NCI-H524 treated with DMSO at 0.1 percent for 48 hours (cell line): ENCODE data around the gene JAGN1.
A peak's percentile ranks its signal among the peaks of the same experiment; 100 is the strongest.
"Not testable (repeated sequence)": the region's sequence is repeated elsewhere in the genome, so short reads cannot be mapped to it uniquely, and the experiment has no call there.

Experiments used
- DNase-seq: peaks from one replicate; lab custom pipeline; 2025; lab: John Stamatoyannopoulos, UW

JAGN1 gene

DNA sequence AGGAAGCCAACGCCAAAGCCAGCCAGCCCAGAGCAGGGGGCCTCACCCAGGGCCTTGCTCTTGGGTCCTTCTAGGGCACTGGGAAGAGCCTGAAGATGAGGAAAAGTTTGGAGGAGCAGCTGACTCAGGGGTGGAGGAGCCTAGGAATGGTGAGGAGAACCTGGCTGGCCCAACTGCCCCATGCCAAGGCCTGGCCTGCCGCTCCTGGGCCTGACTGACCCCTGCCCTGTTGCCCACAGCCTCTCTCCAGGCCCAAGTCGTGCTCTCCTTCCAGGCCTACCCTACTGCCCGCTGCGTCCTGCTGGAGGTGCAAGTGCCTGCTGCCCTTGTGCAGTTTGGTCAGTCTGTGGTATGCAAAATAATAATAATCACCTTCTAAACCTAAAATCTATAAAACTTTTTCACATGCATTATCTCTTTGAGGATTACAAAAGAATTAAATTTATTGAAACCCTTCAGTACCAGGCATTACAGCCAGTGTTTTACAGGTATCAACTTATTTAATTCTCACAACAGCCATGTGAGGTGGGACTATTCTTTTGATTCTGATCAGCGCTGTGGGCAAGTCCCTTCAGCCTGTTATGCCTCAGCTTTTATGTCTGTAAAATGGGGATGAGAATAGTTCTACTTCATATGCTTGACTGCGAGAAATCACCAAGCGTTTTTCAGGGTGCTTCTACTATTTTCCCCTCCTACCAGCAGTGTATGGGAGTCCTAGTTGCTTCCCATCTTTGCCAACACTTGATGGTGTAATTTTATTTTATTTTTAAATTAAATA lies 28.0 kb downstream of the JAGN1 start:
- no peak for DNase-seq

DNA sequence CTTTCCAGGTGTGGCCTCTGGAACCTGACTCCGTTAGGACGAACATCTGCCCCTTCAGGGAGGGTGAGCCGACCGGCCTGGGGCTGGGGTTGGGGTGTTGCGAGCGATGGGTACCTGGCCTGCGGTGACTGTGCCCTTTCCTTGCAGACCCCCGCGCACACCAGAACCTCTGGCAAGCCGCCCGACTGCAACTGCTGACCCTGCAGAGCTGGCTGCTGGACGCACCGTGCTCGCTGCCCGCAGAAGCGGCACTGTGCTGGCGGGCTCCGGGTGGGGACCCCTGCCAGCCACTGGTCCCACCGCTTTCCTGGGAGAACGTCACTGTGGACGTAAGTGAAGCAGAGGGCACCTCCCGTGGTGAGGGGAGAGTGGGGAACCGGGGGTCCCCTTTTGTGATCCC lies 37.7 kb downstream of the JAGN1 start:
- no peak for DNase-seq

DNA sequence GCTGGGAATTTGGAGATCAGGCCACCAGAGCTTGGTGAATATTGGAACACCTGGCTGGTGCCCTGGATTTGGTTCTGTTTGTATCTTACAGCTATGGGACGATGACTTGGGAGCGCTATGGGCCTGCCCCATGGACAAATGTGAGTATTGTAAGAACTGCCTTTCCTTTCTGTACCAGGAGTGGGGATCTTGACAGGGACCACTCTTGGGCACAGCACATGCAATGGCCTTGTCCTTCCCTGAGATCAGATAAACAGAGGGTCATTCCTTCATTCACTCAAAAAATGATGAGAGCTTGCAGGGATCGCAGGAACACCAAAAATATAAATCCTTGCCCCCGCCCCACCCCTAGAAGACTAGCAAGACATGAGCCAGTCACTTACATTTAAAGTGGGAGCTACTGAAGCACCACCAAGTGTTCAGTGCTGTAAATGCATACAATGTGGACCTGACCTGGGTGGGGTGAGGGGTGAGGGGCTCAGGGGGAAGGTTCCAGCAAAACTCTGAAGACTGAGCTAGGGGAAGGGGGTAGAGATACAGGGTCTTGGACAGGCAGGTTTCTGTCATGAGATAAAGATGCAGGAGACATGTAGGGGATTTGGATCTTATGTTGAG lies 40.5 kb downstream of the JAGN1 start:
- no peak for DNase-seq

DNA sequence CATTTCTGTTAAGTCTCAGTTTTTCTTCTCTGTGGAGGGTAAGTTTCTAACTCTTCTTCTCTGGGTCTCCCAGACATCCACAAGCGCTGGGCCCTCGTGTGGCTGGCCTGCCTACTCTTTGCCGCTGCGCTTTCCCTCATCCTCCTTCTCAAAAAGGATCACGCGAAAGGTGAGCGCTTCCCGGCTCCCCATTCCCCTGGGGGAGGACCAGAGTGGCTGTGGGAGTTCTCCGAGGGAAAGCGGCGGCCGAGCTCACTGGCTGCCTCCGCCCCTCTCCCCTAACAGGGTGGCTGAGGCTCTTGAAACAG lies 42.1 kb downstream of the JAGN1 start:
- DNase-seq = no peak

DNA sequence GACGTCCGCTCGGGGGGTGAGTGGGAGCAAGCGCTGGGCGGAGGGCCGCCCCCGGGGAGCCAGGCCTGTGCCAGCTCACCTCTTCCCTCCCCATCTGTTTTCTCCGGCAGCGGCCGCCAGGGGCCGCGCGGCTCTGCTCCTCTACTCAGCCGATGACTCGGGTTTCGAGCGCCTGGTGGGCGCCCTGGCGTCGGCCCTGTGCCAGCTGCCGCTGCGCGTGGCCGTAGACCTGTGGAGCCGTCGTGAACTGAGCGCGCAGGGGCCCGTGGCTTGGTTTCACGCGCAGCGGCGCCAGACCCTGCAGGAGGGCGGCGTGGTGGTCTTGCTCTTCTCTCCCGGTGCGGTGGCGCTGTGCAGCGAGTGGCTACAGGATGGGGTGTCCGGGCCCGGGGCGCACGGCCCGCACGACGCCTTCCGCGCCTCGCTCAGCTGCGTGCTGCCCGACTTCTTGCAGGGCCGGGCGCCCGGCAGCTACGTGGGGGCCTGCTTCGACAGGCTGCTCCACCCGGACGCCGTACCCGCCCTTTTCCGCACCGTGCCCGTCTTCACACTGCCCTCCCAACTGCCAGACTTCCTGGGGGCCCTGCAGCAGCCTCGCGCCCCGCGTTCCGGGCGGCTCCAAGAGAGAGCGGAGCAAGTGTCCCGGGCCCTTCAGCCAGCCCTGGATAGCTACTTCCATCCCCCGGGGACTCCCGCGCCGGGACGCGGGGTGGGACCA lies 42.6 kb downstream of the JAGN1 start:
- DNase-seq = peak; percentile 24

DNA sequence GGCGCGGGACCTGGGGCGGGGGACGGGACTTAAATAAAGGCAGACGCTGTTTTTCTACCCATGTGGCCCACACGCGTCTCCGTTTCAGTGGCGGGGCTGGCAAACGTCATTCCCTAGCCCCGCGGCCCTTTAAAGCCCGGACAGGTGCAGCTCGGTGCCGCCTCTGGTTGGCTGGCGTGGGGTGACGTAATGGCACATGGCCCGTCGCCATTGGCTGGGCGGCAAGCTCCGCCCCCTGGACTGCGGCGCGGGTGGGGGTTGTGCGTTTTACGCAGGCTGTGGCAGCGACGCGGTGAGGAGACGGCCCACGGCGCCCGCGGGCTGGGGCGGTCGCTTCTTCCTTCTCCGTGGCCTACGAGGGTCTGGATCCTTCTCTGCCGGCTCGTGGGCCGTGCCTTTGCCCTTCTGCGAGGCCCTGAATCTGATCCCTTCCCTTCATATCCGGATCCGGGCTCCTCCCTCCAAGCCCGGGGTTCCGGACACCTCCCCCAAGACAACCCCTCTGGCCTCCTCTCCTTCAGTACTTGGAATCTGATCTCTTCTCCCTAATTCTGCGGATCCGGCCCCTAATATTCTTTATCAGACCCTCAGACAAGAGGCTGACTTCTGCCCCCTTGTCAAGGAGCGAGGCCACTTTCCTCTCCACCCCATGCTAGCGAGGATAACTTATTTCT lies 43.3 kb downstream of the JAGN1 start, which contains the start of gene CRELD1:
Gene CRELD1, plus strand, starts transcription at position 274 of the 674 bp plus-strand sequence. CDS start 605 bp downstream, outside the sequence.
- DNase-seq = no peak

DNA sequence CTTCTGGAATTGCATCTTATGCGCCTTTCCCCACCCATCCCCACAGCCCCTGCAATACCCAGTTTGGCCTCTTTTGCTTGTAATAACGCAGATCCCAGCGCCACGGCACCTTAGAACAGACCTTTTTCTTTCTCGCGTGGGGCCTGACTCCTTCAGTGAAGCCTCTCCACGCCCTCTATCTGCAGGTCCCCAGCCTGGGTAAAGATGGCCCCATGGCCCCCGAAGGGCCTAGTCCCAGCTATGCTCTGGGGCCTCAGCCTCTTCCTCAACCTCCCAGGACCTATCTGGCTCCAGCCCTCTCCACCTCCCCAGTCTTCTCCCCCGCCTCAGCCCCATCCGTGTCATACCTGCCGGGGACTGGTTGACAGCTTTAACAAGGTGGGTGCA lies 43.8 kb downstream of the JAGN1 start:
- DNase-seq = no peak

DNA sequence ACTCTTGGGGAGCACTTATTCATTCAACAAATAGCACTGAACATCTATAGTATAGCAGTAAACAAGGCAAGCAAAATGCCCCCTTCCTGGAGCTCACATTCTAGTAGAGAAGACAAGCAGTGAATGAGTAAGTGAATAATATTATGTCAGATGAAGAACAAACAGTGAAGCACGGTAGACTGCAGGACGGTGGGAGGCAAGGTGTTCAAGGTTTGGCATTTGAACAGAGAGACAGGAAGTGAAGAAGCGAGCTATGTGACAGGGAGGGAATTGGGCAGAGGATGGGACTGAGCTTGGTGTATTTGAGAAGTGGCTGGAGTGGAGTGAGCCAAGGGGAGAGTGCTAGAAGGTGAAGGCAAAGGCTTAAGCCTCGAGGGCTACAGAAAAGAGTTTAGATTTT lies 44.6 kb downstream of the JAGN1 start:
- DNase-seq = no peak

DNA sequence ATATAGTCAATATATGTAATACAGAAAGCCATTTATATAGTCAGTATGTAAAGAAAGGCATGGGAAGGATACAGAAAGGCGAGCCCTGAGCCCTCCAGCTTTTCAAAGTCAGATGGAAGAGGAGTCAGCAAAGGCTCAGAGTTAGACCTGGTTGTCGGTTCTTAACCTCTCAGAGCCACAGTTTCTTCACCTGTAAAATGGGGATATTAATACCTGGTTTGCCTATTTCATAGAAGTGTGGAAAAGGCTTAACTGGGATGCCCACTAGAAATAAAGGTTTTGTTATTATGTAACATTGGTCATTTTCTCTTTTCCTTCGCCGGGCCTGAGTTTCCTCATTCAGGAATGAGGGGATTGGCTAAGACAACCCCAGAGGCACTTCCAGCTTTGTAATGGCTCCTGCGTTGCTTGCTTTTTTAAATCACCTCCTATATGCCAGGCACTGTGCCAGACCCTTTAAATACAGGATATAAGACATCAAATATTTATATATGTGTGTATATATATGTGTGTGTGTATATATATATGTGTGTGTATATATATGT lies 45.6 kb downstream of the JAGN1 start:
- DNase-seq = no peak

DNA sequence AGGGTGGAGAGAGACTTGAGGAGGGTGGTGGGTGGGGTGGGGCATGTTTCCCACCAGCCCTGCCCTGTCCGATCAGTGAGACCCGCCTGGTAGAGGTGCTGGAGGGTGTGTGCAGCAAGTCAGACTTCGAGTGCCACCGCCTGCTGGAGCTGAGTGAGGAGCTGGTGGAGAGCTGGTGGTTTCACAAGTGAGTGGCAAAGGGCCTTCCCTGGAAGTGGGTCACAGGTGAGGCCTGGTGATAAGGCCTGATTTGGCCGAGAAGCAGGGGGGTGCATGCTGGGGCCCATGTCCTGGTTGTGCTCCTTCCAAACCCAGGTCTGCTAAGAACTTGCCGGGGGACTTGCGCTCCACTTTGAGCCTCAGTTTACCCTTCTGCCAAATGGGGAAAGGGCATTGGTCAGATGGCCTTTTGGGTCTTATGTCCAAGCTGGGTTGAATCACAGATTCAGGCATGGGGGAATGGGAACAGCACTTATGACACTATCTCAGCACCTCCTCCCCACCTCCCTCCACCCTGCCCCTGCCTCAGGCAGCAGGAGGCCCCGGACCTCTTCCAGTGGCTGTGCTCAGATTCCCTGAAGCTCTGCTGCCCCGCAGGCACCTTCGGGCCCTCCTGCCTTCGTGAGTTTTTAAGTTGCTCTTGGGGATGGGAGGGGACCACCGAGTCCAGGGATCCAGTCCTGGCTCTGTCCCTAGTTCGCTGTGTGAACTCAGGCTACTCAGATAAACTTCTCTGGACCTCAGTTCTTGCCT lies 47.3 kb downstream of the JAGN1 start:
- no peak for DNase-seq

DNA sequence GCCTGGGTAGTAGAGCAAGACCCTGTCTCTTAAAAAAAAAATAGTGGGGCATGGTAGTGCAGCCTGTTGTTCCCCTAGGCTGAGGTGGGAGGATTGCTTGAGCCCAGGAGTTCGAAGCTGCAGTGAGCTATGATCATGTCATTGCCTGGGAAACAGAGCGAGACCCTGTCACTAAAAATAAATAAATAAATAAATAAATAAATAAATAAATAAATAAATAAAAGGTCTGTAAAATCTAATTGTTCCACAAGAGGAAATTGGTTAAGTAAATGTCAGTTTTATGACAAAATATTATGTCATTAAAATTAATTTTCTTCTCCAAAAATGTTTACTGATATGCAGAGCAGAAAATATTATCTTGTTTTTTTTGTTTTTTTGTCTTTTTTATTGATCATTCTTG lies 48.6 kb downstream of the JAGN1 start:
- no peak for DNase-seq

DNA sequence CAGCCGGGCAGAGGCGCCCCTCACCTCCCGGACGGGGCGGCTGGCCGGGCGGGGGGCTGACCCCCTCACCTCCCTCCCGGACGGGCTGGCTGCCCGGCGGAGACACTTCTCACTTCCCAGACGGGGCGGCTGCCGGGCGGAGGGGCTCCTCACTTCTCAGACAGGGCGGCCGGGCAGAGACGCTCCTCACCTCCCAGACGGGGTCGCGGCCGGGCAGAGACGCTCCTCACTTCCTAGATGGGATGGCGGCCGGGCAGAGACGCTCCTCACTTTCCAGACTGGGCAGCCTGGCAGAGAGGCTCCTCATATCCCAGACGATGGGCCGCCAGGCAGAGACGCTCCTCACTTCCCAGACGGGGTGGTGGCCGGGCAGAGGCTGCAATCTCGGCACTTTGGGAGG lies 49.5 kb downstream of the JAGN1 start:
- DNase-seq = not testable (repeated sequence)

DNA sequence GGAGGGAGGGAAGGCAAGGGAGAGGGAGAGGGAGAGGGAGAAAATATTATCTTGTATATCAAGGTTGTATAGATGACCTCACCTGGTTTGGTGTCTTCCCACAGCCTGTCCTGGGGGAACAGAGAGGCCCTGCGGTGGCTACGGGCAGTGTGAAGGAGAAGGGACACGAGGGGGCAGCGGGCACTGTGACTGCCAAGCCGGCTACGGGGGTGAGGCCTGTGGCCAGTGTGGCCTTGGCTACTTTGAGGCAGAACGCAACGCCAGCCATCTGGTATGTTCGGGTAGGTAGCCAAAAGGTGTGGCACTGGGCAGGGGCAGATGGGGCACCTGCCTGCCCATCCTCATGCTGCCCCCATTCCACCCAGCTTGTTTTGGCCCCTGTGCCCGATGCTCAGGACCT lies 50.3 kb downstream of the JAGN1 start:
- DNase-seq = no peak

DNA sequence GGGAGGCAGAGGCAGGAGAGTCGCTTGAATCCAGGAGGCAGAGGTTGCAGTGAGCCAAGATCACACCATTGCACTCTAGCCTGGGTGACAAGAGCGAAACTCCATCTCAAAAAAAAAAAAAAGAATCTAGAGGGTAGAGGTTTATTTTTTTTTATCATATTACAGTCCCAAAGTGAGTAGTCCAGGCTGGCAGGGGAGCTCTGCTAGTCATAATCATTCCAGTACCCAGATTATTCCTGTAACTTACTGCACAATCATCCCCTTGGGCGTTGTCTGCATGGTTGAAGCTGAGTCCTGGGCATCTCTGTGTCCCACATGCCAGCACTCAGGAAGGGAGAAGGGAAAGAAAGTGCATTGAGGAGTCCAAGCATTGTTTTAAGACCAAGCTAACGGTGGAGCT lies 51.8 kb downstream of the JAGN1 start:
- DNase-seq = no peak

DNA sequence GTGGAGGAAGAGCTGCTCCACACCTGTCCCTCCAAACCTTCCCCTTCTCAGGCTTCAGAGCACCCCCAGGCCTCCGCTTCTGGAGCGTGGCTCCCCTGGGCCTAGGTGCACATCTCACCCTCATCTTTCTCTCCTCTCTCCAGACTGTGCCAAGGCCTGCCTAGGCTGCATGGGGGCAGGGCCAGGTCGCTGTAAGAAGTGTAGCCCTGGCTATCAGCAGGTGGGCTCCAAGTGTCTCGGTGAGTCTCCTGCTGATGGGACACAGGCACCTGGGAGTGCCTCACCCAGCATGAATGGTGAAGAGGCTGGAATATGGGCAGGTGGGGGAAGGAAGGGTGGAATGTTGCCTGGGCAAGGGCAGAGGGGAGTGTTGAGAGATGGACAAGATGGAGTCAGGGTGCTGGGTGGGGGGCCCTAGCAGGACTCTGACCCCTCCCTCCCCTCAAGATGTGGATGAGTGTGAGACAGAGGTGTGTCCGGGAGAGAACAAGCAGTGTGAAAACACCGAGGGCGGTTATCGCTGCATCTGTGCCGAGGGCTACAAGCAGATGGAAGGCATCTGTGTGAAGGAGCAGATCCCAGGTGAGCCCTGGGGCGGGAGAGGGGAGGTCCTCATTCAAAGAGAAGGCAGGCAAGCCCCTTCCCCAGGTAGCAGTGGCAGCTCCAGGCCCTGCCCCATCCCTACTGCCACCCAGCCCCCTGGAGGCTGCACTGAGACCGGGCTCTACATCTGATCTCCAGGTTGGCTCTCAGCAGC lies 52.7 kb downstream of the JAGN1 start:
- no peak for DNase-seq
